ENCODE data around the gene FANCG. TPM values are rescaled to one million over a fixed set of nuclear protein-coding genes. Genes with fewer than 3 reads are reported as not detected.

The FANCG gene
- total and polyA plus RNA-seq, 2 of the 8 experiments (the other 6 are each of a cell fraction or from before 2014, with no cell fraction given) = 66.6 to 87.1 TPM

DNA sequence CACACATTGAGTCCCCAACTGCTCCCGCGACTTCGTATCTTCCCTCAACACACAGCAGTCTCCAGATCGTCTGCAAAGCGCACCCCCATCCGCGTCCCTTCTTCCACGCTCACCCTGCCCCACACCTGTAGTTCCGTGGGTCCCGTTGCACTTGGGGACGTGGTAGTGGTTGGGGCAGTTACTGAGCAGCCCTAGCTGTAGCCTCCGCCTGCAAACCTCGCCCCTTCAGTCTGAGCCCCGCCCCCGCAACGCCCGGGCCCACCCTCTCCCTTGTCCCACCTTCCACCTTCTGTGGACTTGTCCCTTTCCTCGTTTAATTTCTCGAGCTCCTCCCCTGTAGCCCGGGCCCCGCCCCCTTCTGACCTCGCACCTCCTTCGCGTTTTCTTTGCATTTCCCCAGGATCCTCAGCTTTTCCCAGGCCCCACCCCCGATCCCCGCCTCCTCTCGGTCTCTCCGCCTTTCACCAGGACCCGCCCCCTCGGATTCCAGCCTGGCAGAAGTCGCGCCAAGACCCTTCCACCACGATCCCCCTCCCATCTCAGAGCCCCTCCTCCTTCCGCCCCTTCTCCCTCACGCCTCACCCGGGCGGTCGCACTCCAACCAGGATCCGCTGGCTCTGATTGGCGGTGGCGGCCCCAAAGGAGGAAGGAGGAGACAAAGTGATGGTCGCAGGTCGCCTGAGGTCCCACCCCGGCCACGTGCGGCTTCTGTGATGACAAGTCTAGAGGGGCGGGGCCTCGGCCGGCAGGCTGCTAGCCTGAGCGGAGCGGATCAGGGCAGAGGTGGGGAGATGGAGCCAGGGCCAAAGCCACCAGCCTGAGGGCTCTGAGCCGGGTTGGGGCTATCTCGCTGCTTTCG is 36.2 kb upstream of the FANCG start, which contains the start of gene ATOSB:
TSS of gene ATOSB (minus strand) at position 183 of the 859 bp plus-strand sequence. CDS start 7,588 bp downstream, outside the sequence.
- WGBS, 2 experiments (ENCODE audit: extremely low coverage in 1 of 2, insufficient coverage in 1 of 2, insufficient read length in 1 of 2, insufficient replicate concordance in 2 of 2, low coverage in 1 of 2, low lambda C conversion rate in 2 of 2, missing lambda C conversion rate in 1 of 2) = 1% methylated on average over 39 of the region's 54 CpGs; no CpG with 5 or more reads in 1 of the 2 experiments
- DNase-seq (ENCODE audit: low read depth in 1 of 2, low spot score in 2 of 2) (peak; percentile 99), FAIRE-seq (no peak)
- H4K91ac ChIP-seq (replicated peaks; ENCODE audit: insufficient read length, low read length) = peak within 1 kb of the TSS; percentile 27
- H3K27ac ChIP-seq (ENCODE audit: low read depth, low read length) = peak within 1 kb of the TSS; percentile 76
- peak within 1 kb of the TSS; percentile 49 to 83 (median 76) for H3K4me3 ChIP-seq (ENCODE audit: extremely low read depth in 1 of 4, insufficient read depth in 2 of 4, low read depth in 3 of 4, low read length in 4 of 4)
- ChIA-PET CTCF (ENCODE audit: partially characterized antibody) (interaction anchor here (1.4 to 5.5 kb wide), 12 partner anchors 12 to 357 kb away, joined by 3 to 26 read pairs (median 4); no protein-coding TSS in a partner anchor), POLR2A (ENCODE audit: partially characterized antibody) (interaction anchor here (0.8 to 10.3 kb wide), 5 partner anchors 10 to 46 kb away, joined by 3 to 151 read pairs (median 8); partner anchors contain the start of genes PIGO, STOML2, UNC13B and VCP)
- no peak within 1 kb of the TSS for H3K23ac ChIP-seq (ENCODE audit: insufficient read length)
- H3K18ac ChIP-seq (ENCODE audit: extremely low read depth, low read length) = peak within 1 kb of the TSS; percentile 90
- H3K23me2 ChIP-seq (ENCODE audit: low read depth, low read length) = peaks cover 22% of the 10 kb centered on the region
- H3K9me3 ChIP-seq (ENCODE audit: insufficient read depth in 2 of 2, low read depth in 1 of 2, low read length in 1 of 2) = no peaks in the 10 kb centered on the region
- H2AFZ ChIP-seq (ENCODE audit: low read length) = peak within 1 kb of the TSS; percentile 79; the same call in 1 of the 2 replicates
- H3K79me2 ChIP-seq (ENCODE audit: control insufficient read depth in 1 of 2, insufficient read depth in 2 of 2, low read length in 2 of 2) = no peaks in the 10 kb centered on the region
- peak within 1 kb of the TSS; percentile 53 to 99 for H3K4me2 ChIP-seq (ENCODE audit: insufficient read depth in 1 of 2, low read depth in 2 of 2, low read length in 2 of 2)
- H2BK12ac ChIP-seq (ENCODE audit: low read depth, low read length) = peak within 1 kb of the TSS; percentile 80
- H3K4ac ChIP-seq (replicated peaks; ENCODE audit: insufficient read length, low read depth, low read length) = peak within 1 kb of the TSS; percentile 86
- no peak within 1 kb of the TSS for H3K14ac ChIP-seq (ENCODE audit: insufficient read length)
- H4K5ac ChIP-seq (ENCODE audit: insufficient read length, low read depth, low read length) = no peak within 1 kb of the TSS
- no peak within 1 kb of the TSS for H2AK5ac ChIP-seq (ENCODE audit: low read depth, low read length)
- H3K27me3 ChIP-seq (replicated peaks in 1 of 4; ENCODE audit: control insufficient read depth in 3 of 4, extremely low read depth in 1 of 4, insufficient read depth in 3 of 4, low read length in 3 of 4) = no peaks in the 10 kb centered on the region
- no peak within 1 kb of the TSS for H2BK120ac ChIP-seq (replicated peaks; ENCODE audit: low read depth, low read length)
- no peak within 1 kb of the TSS for H4K8ac ChIP-seq (ENCODE audit: extremely low read depth, insufficient read depth, low read length)
- no peaks in the 10 kb centered on the region for H4K20me1 ChIP-seq (replicated peaks in 1 of 2; ENCODE audit: control insufficient read depth in 1 of 2, insufficient read depth in 2 of 2, low read length in 2 of 2)
- H2BK5ac ChIP-seq (ENCODE audit: low read depth, low read length) = peak within 1 kb of the TSS; percentile 91
- H3K79me1 ChIP-seq (ENCODE audit: low read depth, low read length) = no peaks in the 10 kb centered on the region
- 0 out of 2 replicates have a peak within 1 kb of the TSS, but pooled peaks have one; percentile 61 for H2BK15ac ChIP-seq (ENCODE audit: low read length)
- peaks cover 4 to 19% (median 11%) of the 10 kb centered on the region in 4 experiments; a peak in 6 of 7 replicates for H3K4me1 ChIP-seq (replicated peaks in 1 of 4; ENCODE audit: control insufficient read depth in 3 of 4, insufficient read depth in 4 of 4, low read length in 3 of 4)
- H3K36me3 ChIP-seq (ENCODE audit: control insufficient read depth in 2 of 4, insufficient read depth in 4 of 4, low read length in 3 of 4) = no peaks in the 10 kb centered on the region
- H3K9ac ChIP-seq (replicated peaks in 1 of 4; ENCODE audit: extremely low read depth in 1 of 4, low read depth in 3 of 4, low read length in 3 of 4) = peak within 1 kb of the TSS in 3 of 4 experiments; percentile 36 to 63 (median 55); a peak in 6 of 7 replicates
- H2BK20ac ChIP-seq (ENCODE audit: low read length) = no peak within 1 kb of the TSS
- H3K56ac ChIP-seq (replicated peaks; ENCODE audit: insufficient read length, low read depth, low read length) = no peak within 1 kb of the TSS
- TF ChIP-seq SRF (IDR thresholded peaks at IDR 0.05; ENCODE audit: low read depth, low read length) = no peak
- TF ChIP-seq, protein P1, sequence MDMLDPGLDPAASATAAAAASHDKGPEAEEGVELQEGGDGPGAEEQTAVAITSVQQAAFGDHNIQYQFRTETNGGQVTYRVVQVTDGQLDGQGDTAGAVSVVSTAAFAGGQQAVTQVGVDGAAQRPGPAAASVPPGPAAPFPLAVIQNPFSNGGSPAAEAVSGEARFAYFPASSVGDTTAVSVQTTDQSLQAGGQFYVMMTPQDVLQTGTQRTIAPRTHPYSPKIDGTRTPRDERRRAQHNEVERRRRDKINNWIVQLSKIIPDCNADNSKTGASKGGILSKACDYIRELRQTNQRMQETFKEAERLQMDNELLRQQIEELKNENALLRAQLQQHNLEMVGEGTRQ (IDR thresholded peaks at IDR 0.05; ENCODE audit: low read length) = peak; percentile 70
- peak; percentile 66 to 84; a peak in 2 of 4 replicates for TF ChIP-seq SIN3A (conservative IDR thresholded peaks at IDR 0.05 in 1 of 2, IDR thresholded peaks at IDR 0.05 in 1 of 2; ENCODE audit: low read depth in 1 of 2, low read length in 2 of 2)
- no peak for TF ChIP-seq GTF2F1 (IDR thresholded peaks at IDR 0.05; ENCODE audit: borderline replicate concordance, low read depth, low read length)
- no peak for TF ChIP-seq RAD21 (IDR thresholded peaks at IDR 0.05 in 1 of 2, conservative IDR thresholded peaks at IDR 0.05 in 1 of 2; ENCODE audit: low read depth in 2 of 2, low read length in 2 of 2)
- TF ChIP-seq, protein P2, sequence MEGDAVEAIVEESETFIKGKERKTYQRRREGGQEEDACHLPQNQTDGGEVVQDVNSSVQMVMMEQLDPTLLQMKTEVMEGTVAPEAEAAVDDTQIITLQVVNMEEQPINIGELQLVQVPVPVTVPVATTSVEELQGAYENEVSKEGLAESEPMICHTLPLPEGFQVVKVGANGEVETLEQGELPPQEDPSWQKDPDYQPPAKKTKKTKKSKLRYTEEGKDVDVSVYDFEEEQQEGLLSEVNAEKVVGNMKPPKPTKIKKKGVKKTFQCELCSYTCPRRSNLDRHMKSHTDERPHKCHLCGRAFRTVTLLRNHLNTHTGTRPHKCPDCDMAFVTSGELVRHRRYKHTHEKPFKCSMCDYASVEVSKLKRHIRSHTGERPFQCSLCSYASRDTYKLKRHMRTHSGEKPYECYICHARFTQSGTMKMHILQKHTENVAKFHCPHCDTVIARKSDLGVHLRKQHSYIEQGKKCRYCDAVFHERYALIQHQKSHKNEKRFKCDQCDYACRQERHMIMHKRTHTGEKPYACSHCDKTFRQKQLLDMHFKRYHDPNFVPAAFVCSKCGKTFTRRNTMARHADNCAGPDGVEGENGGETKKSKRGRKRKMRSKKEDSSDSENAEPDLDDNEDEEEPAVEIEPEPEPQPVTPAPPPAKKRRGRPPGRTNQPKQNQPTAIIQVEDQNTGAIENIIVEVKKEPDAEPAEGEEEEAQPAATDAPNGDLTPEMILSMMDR (IDR thresholded peaks at IDR 0.05; ENCODE audit: control extremely low read depth in 1 of 3, insufficient read depth in 1 of 3, low read depth in 1 of 3, low read length in 3 of 3) = no peak

Measured in H1 (cell line).